SK-N-SH (cell line): Measurements from ENCODE around the gene DNAH14. TPM values are rescaled to one million over a fixed set of nuclear protein-coding genes. Genes with fewer than 3 reads are reported as not detected.

Experiments
- CTCF ChIA-PET: fragments of 300-600, 350-600 bp; formaldehyde crosslinking; extraction: SDS; loops from one replicate; lab custom pipeline; 2021; lab: Yijun Ruan, JAX
- POLR2A ChIA-PET: fragments of 350-600 bp; sonication (Branson Sonifier 250); formaldehyde crosslinking; extraction: SDS; loops from one replicate; lab custom pipeline; 2020; ENCODE audit warnings: antibody characterized with exemption, inconsistent platforms; lab: Yijun Ruan, JAX
- DNase-seq: peaks from one replicate; pipeline ENCODE4 v3.0.0; 2012
- H2AFZ ChIP-seq: fragments of 200-600 bp; sonication (generic); 2 replicates; pipeline ENCODE4 v1.8.1; 2016; ENCODE audit warnings: antibody characterized with exemption, mild to moderate bottlenecking, low read depth
- H3F3A ChIP-seq: fragments of 200-600 bp; sonication (generic); replicated peaks from 2 replicates; pipeline ENCODE3; 2016; ENCODE audit warnings: antibody characterized with exemption, mild to moderate bottlenecking; ENCODE audit not compliant: insufficient read depth
- H3K27ac ChIP-seq, 2 experiments: fragments of 200-500 bp in 1 of 2; fragments of 200-600 bp in 1 of 2; sonication (Bioruptor generic) in 1 of 2; sonication (generic), shearing (Covaris generic) in 1 of 2; 2 replicates each; pipeline versions ENCODE4 v1.5.1 to v1.6.1; 2014 to 2016; ENCODE audit warnings: low read depth in 2 of 2, inconsistent platforms in 1 of 2, low read length in 1 of 2, mild to moderate bottlenecking in 1 of 2, mixed read lengths in 1 of 2
- H3K27me3 ChIP-seq: fragments of 200-600 bp; sonication (generic), shearing (Covaris generic); 2 replicates; pipeline ENCODE4 v1.6.1; 2016; ENCODE audit warnings: mixed run types; ENCODE audit not compliant: insufficient read depth
- H3K36me3 ChIP-seq, 2 experiments: fragments of 200-500 bp in 1 of 2; fragments of 200-600 bp in 1 of 2; sonication (Bioruptor generic) in 1 of 2; sonication (generic) in 1 of 2; replicated peaks in 1 of 2; 2 replicates each; pipeline versions ENCODE3 to v1.5.1; 2014 to 2016; ENCODE audit warnings: low read length in 1 of 2, mild to moderate bottlenecking in 1 of 2; ENCODE audit not compliant: insufficient read depth in 2 of 2, control insufficient read depth in 1 of 2
- H3K4me1 ChIP-seq, 2 experiments: fragments of 200-500 bp in 1 of 2; fragments of 200-600 bp in 1 of 2; sonication (Bioruptor generic) in 1 of 2; sonication (generic), shearing (Covaris generic) in 1 of 2; 2 replicates each; pipeline versions ENCODE4 v1.5.1 to v1.6.1; 2014 to 2016; ENCODE audit warnings: low read depth in 1 of 2, low read length in 1 of 2, mixed run types in 1 of 2; ENCODE audit not compliant: insufficient read depth in 2 of 2, control insufficient read depth in 1 of 2
- H3K4me2 ChIP-seq: fragments of 200-600 bp; sonication (generic), shearing (Covaris generic); 2 replicates; pipeline ENCODE4 v1.6.1; 2017; ENCODE audit warnings: mixed run types
- H3K4me3 ChIP-seq, 2 experiments: fragments of 200-500 bp in 1 of 2; fragments of 200-600 bp in 1 of 2; sonication (Bioruptor generic) in 1 of 2; sonication (generic), shearing (Covaris generic) in 1 of 2; 2 replicates each; pipeline versions ENCODE4 v1.5.1 to v1.8.1; 2014 to 2016; ENCODE audit warnings: low read depth in 2 of 2, inconsistent platforms in 1 of 2, low read length in 1 of 2, mild to moderate bottlenecking in 1 of 2, mixed read lengths in 1 of 2, moderate library complexity in 1 of 2
- H3K79me2 ChIP-seq: fragments of 200-600 bp; sonication (generic); 2 replicates; pipeline ENCODE4 v1.8.1; 2017; ENCODE audit warnings: mild to moderate bottlenecking; ENCODE audit not compliant: insufficient read depth
- H3K9ac ChIP-seq: fragments of 200-600 bp; sonication (generic); 2 replicates; pipeline ENCODE4 v1.6.1; 2017; ENCODE audit warnings: mixed run types
- H3K9me2 ChIP-seq: fragments of 200-600 bp; sonication (generic); 2 replicates; pipeline ENCODE4 v1.6.1; 2017; ENCODE audit warnings: mixed run types
- H3K9me3 ChIP-seq: fragments of 200-600 bp; sonication (generic); 2 replicates; pipeline ENCODE4 v1.6.1; 2017; ENCODE audit warnings: mixed run types, mild to moderate bottlenecking, moderate library complexity
- H4K20me1 ChIP-seq: fragments of 200-600 bp; sonication (generic); 2 replicates; pipeline ENCODE4 v1.6.1; 2017; ENCODE audit warnings: mild to moderate bottlenecking, mixed run types; ENCODE audit not compliant: insufficient read depth
- FOXM1 ChIP-seq: IDR thresholded peaks from 2 replicates; pipeline ENCODE4 v1.4.0; 2012; ENCODE audit warnings: low read depth, mild to moderate bottlenecking
- GATA2 ChIP-seq: sonication (generic); formaldehyde crosslinking; IDR thresholded peaks from 2 replicates; pipeline ENCODE4 v1.5.0; 2020; ENCODE audit warnings: mild to moderate bottlenecking, missing genetic modification reagents
- JUND ChIP-seq: IDR thresholded peaks from 2 replicates; pipeline ENCODE4 v1.4.0; 2012
- MEF2A ChIP-seq: IDR thresholded peaks from 2 replicates; pipeline ENCODE4 v1.4.0; 2012; ENCODE audit warnings: low read depth, borderline replicate concordance
- MXI1 ChIP-seq: IDR thresholded peaks from 2 replicates; pipeline ENCODE4 v1.6.1; 2012; ENCODE audit warnings: mild to moderate bottlenecking, low read depth, low read length, improper control_type of control experiment
- NFIC ChIP-seq: IDR thresholded peaks from 2 replicates; pipeline ENCODE4 v1.4.0; 2012; ENCODE audit warnings: borderline replicate concordance
- RAD21 ChIP-seq: IDR thresholded peaks from 2 replicates; pipeline ENCODE4 v1.6.1; 2012; ENCODE audit warnings: mild to moderate bottlenecking, low read length
- RXRA ChIP-seq: IDR thresholded peaks from 2 replicates; pipeline ENCODE4 v1.4.0; 2012; ENCODE audit warnings: low read depth, mild to moderate bottlenecking, borderline replicate concordance
- SMC3 ChIP-seq: IDR thresholded peaks from 2 replicates; pipeline ENCODE4 v1.6.1; 2012; ENCODE audit warnings: low read depth, low read length, improper control_type of control experiment
- TAF1 ChIP-seq: IDR thresholded peaks from 2 replicates; pipeline ENCODE4 v1.6.1; 2012; ENCODE audit warnings: low read depth, mild to moderate bottlenecking, low read length, moderate library complexity, borderline replicate concordance
- TCF12 ChIP-seq: IDR thresholded peaks from 2 replicates; pipeline ENCODE4 v1.4.0; 2012
- TEAD4 ChIP-seq: IDR thresholded peaks from 2 replicates; pipeline ENCODE4 v1.4.0; 2012; ENCODE audit warnings: mild to moderate bottlenecking, borderline replicate concordance; ENCODE audit not compliant: insufficient read depth
- YY1 ChIP-seq: IDR thresholded peaks from 2 replicates; pipeline ENCODE4 v1.4.0; 2012; ENCODE audit warnings: low read depth, mild to moderate bottlenecking
- WGBS: methylation state at CpG from one replicate; pipeline ENCODE4 v1.1.6; 2017; ENCODE audit warnings: low lambda C conversion rate; 5-methylcytosine and 5-hydroxymethylcytosine counted together
- polyA plus RNA-seq, 3 experiments: library from polyadenylated mRNA; depleted of rRNA; stranded (reverse); fragments of >200 nt; gene quantifications; 2 replicates each; pipeline ENCODE4 v1.2.3, GENCODE V29; 2012
- TF ChIP-seq, protein P1 (sequence below): fragments of 200-600 bp; sonication (generic); IDR thresholded peaks from 2 replicates; pipeline ENCODE4 v1.6.1; 2017; ENCODE audit warnings: antibody characterized with exemption, mild to moderate bottlenecking, moderate library complexity
- TF ChIP-seq, protein P2 (sequence below): IDR thresholded peaks from 2 replicates; pipeline ENCODE4 v1.4.0; 2012; ENCODE audit warnings: low read depth
- TF ChIP-seq, protein P3 (sequence below): fragments of 150-350 bp; IDR thresholded peaks from 2 replicates; pipeline ENCODE4 v1.6.1; 2016; ENCODE audit warnings: mild to moderate bottlenecking, low read depth, low read length
- TF ChIP-seq, protein P4 (sequence below): IDR thresholded peaks from 2 replicates; pipeline ENCODE4 v1.4.0; 2012; ENCODE audit warnings: low read depth, borderline replicate concordance
- TF ChIP-seq, protein P5 (sequence below): IDR thresholded peaks from 2 replicates; pipeline ENCODE4 v1.6.1; 2012; ENCODE audit warnings: mild to moderate bottlenecking, low read depth, low read length, moderate library complexity

The DNAH14 gene
- polyA plus RNA-seq, 1 of the 3 experiments (the other 2 are of a cell fraction) = 8.0 TPM

DNA sequence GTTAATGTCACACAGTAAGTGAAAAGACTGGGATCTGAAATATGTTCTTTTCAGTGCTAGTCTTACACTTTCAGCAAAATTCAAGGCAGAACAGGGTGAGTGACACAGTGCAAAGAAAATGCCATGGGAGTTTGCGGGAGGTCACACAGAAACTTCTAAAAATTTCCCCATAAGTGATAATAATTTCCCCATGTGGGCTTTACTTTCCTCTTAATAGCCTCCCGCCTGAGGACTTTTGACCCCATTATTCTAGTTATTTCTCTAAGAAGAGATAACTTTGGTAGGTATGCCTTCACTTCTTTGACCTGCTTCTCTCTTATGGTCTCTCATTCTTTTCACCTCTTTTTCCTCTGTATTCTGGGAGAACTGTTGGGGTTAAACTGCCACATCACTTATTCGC, 8.1 kb upstream of the DNAH14 start:
- WGBS = 86% methylated on average over 3 of the region's 3 CpGs
- no peak overlapping the region for H3K4me3 ChIP-seq
- no peak for DNase-seq
- no peaks in the 10 kb centered on the region for H3K9me2 ChIP-seq
- H3K4me2 ChIP-seq = no peak overlapping the region
- no peak overlapping the region for H3K27ac ChIP-seq
- no peaks in the 10 kb centered on the region for H3F3A ChIP-seq
- H3K36me3 ChIP-seq = no peaks in the 10 kb centered on the region
- H4K20me1 ChIP-seq = no peaks in the 10 kb centered on the region
- no peaks in the 10 kb centered on the region for H3K9me3 ChIP-seq
- TF ChIP-seq SMC3 = no peak
- TF ChIP-seq GATA2 (CRISPR knock-in tag) = no peak
- no peak for TF ChIP-seq RAD21
- no peak for TF ChIP-seq FOXM1
- no peak for TF ChIP-seq MXI1
- TF ChIP-seq, protein P1, sequence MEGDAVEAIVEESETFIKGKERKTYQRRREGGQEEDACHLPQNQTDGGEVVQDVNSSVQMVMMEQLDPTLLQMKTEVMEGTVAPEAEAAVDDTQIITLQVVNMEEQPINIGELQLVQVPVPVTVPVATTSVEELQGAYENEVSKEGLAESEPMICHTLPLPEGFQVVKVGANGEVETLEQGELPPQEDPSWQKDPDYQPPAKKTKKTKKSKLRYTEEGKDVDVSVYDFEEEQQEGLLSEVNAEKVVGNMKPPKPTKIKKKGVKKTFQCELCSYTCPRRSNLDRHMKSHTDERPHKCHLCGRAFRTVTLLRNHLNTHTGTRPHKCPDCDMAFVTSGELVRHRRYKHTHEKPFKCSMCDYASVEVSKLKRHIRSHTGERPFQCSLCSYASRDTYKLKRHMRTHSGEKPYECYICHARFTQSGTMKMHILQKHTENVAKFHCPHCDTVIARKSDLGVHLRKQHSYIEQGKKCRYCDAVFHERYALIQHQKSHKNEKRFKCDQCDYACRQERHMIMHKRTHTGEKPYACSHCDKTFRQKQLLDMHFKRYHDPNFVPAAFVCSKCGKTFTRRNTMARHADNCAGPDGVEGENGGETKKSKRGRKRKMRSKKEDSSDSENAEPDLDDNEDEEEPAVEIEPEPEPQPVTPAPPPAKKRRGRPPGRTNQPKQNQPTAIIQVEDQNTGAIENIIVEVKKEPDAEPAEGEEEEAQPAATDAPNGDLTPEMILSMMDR = no peak
- TF ChIP-seq, protein P2, sequence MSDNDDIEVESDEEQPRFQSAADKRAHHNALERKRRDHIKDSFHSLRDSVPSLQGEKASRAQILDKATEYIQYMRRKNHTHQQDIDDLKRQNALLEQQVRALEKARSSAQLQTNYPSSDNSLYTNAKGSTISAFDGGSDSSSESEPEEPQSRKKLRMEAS = no peak
- TF ChIP-seq, protein P3, sequence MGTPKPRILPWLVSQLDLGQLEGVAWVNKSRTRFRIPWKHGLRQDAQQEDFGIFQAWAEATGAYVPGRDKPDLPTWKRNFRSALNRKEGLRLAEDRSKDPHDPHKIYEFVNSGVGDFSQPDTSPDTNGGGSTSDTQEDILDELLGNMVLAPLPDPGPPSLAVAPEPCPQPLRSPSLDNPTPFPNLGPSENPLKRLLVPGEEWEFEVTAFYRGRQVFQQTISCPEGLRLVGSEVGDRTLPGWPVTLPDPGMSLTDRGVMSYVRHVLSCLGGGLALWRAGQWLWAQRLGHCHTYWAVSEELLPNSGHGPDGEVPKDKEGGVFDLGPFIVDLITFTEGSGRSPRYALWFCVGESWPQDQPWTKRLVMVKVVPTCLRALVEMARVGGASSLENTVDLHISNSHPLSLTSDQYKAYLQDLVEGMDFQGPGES = no peak
- TF ChIP-seq NFIC = no peak
- TF ChIP-seq, protein P4, sequence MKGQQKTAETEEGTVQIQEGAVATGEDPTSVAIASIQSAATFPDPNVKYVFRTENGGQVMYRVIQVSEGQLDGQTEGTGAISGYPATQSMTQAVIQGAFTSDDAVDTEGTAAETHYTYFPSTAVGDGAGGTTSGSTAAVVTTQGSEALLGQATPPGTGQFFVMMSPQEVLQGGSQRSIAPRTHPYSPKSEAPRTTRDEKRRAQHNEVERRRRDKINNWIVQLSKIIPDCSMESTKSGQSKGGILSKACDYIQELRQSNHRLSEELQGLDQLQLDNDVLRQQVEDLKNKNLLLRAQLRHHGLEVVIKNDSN = no peak
- no peak for TF ChIP-seq TAF1
- no peak for TF ChIP-seq JUND
- no peak for TF ChIP-seq TCF12
- TF ChIP-seq TEAD4 = no peak
- TF ChIP-seq MEF2A = no peak
- TF ChIP-seq, protein P5, sequence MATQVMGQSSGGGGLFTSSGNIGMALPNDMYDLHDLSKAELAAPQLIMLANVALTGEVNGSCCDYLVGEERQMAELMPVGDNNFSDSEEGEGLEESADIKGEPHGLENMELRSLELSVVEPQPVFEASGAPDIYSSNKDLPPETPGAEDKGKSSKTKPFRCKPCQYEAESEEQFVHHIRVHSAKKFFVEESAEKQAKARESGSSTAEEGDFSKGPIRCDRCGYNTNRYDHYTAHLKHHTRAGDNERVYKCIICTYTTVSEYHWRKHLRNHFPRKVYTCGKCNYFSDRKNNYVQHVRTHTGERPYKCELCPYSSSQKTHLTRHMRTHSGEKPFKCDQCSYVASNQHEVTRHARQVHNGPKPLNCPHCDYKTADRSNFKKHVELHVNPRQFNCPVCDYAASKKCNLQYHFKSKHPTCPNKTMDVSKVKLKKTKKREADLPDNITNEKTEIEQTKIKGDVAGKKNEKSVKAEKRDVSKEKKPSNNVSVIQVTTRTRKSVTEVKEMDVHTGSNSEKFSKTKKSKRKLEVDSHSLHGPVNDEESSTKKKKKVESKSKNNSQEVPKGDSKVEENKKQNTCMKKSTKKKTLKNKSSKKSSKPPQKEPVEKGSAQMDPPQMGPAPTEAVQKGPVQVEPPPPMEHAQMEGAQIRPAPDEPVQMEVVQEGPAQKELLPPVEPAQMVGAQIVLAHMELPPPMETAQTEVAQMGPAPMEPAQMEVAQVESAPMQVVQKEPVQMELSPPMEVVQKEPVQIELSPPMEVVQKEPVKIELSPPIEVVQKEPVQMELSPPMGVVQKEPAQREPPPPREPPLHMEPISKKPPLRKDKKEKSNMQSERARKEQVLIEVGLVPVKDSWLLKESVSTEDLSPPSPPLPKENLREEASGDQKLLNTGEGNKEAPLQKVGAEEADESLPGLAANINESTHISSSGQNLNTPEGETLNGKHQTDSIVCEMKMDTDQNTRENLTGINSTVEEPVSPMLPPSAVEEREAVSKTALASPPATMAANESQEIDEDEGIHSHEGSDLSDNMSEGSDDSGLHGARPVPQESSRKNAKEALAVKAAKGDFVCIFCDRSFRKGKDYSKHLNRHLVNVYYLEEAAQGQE = no peak
- no peak for TF ChIP-seq RXRA
- TF ChIP-seq YY1 = no peak
- POLR2A ChIA-PET = no interaction called here
- no peak overlapping the region for H2AFZ ChIP-seq
- H3K4me1 ChIP-seq = no peaks in the 10 kb centered on the region; a peak in 1 of 4 replicates
- CTCF ChIA-PET = interaction anchor here (1.9 to 6.5 kb wide), 3 partner anchors 26 to 407 kb away, joined by 18 to 124 read pairs (median 18); no protein-coding TSS in a partner anchor
- H3K27me3 ChIP-seq = no peaks in the 10 kb centered on the region
- no peak overlapping the region for H3K9ac ChIP-seq
- H3K79me2 ChIP-seq = no peaks in the 10 kb centered on the region
